Ishikawa (cell line): ENCODE measurements around the gene TOR1AIP2.

Source experiments
- CEBPB ChIP-seq: IDR thresholded peaks from 2 replicates; pipeline ENCODE4 v1.6.1; 2012
- CREB1 ChIP-seq: IDR thresholded peaks from 2 replicates; pipeline ENCODE4 v1.6.1; 2012; ENCODE audit warnings: low read depth
- EGR1 ChIP-seq: IDR thresholded peaks from 2 replicates; pipeline ENCODE4 v1.6.1; 2012
- EP300 ChIP-seq: IDR thresholded peaks from 2 replicates; pipeline ENCODE4 v1.6.1; 2012; ENCODE audit warnings: borderline replicate concordance
- FOXM1 ChIP-seq: IDR thresholded peaks from 2 replicates; pipeline ENCODE4 v1.6.1; 2012; ENCODE audit warnings: low read depth, borderline replicate concordance
- MAX ChIP-seq: IDR thresholded peaks from 2 replicates; pipeline ENCODE4 v1.6.1; 2012
- NFIC ChIP-seq: IDR thresholded peaks from 2 replicates; pipeline ENCODE4 v1.6.1; 2012
- RAD21 ChIP-seq: IDR thresholded peaks from 2 replicates; pipeline ENCODE4 v1.6.1; 2012; ENCODE audit warnings: low read depth
- REST ChIP-seq: IDR thresholded peaks from 2 replicates; pipeline ENCODE4 v1.6.1; 2012; ENCODE audit warnings: low read depth, mild to moderate bottlenecking
- TAF1 ChIP-seq: IDR thresholded peaks from 2 replicates; pipeline ENCODE4 v1.6.1; 2012; ENCODE audit warnings: low read depth, mild to moderate bottlenecking
- TCF12 ChIP-seq: IDR thresholded peaks from 2 replicates; pipeline ENCODE4 v1.6.1; 2012; ENCODE audit warnings: low read depth
- TEAD4 ChIP-seq: IDR thresholded peaks from 2 replicates; pipeline ENCODE4 v1.6.1; 2012
- USF1 ChIP-seq: IDR thresholded peaks from 2 replicates; pipeline ENCODE4 v1.6.1; 2012
- YY1 ChIP-seq: IDR thresholded peaks from 2 replicates; pipeline ENCODE4 v1.6.1; 2012; ENCODE audit warnings: low read depth
- ZBTB7A ChIP-seq: IDR thresholded peaks from 2 replicates; pipeline ENCODE4 v1.6.1; 2012; ENCODE audit warnings: low read depth

Gene TOR1AIP2

GRCh38 chr1:179877586-179878265 is at the start of gene TOR1AIP2:
Gene TOR1AIP2 (minus strand): TSS chr1:179877803. CDS start chr1:179852665, 25,138 bp downstream.
- TF ChIP-seq CEBPB (0 out of 2 replicates have a peak, but pooled peaks have one; percentile 16), YY1 (0 out of 2 replicates have a peak, but pooled peaks have one; percentile 40), TAF1 (peak; percentile 94), NFIC (no peak), MAX (peak; percentile 47; the same call in 1 of the 2 replicates), CREB1 (peak; percentile 70), TCF12 (no peak)

GRCh38 chr1:179926850-179927205 is 49.2 kb upstream of the TOR1AIP2 start:
- no peak for TF ChIP-seq CEBPB
- no peak for TF ChIP-seq TCF12
- no peak for TF ChIP-seq YY1
- no peak for TF ChIP-seq TAF1
- no peak for TF ChIP-seq CREB1

GRCh38 chr1:179925922-179926849 is 48.6 kb upstream of the TOR1AIP2 start:
- TF ChIP-seq RAD21 (no peak), TEAD4 (no peak), TCF12 (no peak), ZBTB7A (no peak), USF1 (no peak), CREB1 (no peak), TAF1 (no peak), CEBPB (no peak), EP300 (no peak), MAX (no peak), FOXM1 (no peak)

- no peak for TF ChIP-seq MAX
- no peak for TF ChIP-seq RAD21
- TF ChIP-seq TCF12 = no peak
- no peak for TF ChIP-seq TEAD4
- TF ChIP-seq FOXM1 = no peak
- TF ChIP-seq USF1 = no peak
- TF ChIP-seq NFIC = no peak
- no peak for TF ChIP-seq EP300
- TF ChIP-seq ZBTB7A = no peak
- no peak for TF ChIP-seq CREB1
- no peak for TF ChIP-seq EGR1
- TF ChIP-seq REST = no peak
- no peak for TF ChIP-seq YY1
- TF ChIP-seq CEBPB = no peak
- TF ChIP-seq TAF1 = no peak
These were observed 47.7 kb upstream of the TOR1AIP2 start for GRCh38 chr1:179925302-179925701.

- TF ChIP-seq TAF1 (no peak), ZBTB7A (no peak), TEAD4 (no peak), FOXM1 (no peak), MAX (no peak), RAD21 (no peak), CEBPB (no peak), YY1 (no peak), TCF12 (no peak), EP300 (no peak), REST (no peak), EGR1 (no peak), USF1 (no peak), CREB1 (no peak), NFIC (no peak)
These were observed 46.7 kb upstream of the TOR1AIP2 start for GRCh38 chr1:179924268-179924667.
